Adrenal gland (tissue), 12 donors: ENCODE data around the gene PERCC1. TPM values are rescaled to one million over a fixed set of nuclear protein-coding genes. Genes with fewer than 3 reads are reported as not detected.
A peak's percentile ranks its signal among the peaks of the same experiment; 100 is the strongest.

ENCODE experiments used
- DNase-seq, 7 donors: peaks; one replicate each; pipeline ENCODE4 v3.0.0-alpha.2; 2019 to 2020
- H3K27ac ChIP-seq, 5 donors: fragments of 200-600 bp; sonication (generic) in 4 of 5; 1 replicate in 3 of 5; 2 replicates in 2 of 5; pipeline versions ENCODE4 v1.5.1 to v1.8.0; 2016 to 2020; ENCODE audit warnings: mild to moderate bottlenecking in 1 of 5
- H3K27me3 ChIP-seq: fragments of 200-600 bp; 2 replicates; pipeline ENCODE4 v1.8.0; 2021
- H3K36me3 ChIP-seq, 2 donors: fragments of 200-600 bp; replicated peaks in 1 of 2; 1 replicate in 1 of 2; 2 replicates in 1 of 2; pipeline versions ENCODE4 v1.5.1 to v1.8.0; 2018 to 2022
- H3K4me1 ChIP-seq, 2 donors: fragments of 200-600 bp; replicated peaks in 1 of 2; 1 replicate in 1 of 2; 2 replicates in 1 of 2; pipeline versions ENCODE4 v1.5.1 to v1.8.0; 2018 to 2021
- H3K4me3 ChIP-seq, 4 donors: fragments of 200-600 bp; sonication (generic) in 3 of 4; one replicate each; pipeline ENCODE4 v1.5.1; 2016 to 2018
- H3K9me3 ChIP-seq, 3 donors: fragments of 200-600 bp; sonication (generic) in 1 of 3; replicated peaks in 1 of 3; 1 replicate in 2 of 3; 2 replicates in 1 of 3; pipeline versions ENCODE4 v1.5.1 to v1.8.0; 2016 to 2021
- POLR2A ChIP-seq, 2 donors: fragments of 450-650 bp; IDR thresholded peaks; one replicate each; pipeline ENCODE4 v1.6.1; 2017; ENCODE audit warnings: antibody characterized with exemption in 2 of 2, mild to moderate bottlenecking in 2 of 2, moderate library complexity in 1 of 2
- WGBS, 4 donors: extraction: QIAGEN DNeasy Blood & Tissue Kit in 2 of 4; methylation state at CpG; one replicate each; pipeline versions ENCODE4 v1.1.5 to v1.1.7; 2013 to 2017; 5-methylcytosine and 5-hydroxymethylcytosine counted together
- intact Hi-C, 2 donors: fragments of 100-400 bp; cut with DNase I; formaldehyde crosslinking; loops; one replicate each; pipeline versions ENCODE4 v1.14.1 to v1.15.0; 2022 to 2023
- polyA plus RNA-seq, 3 donors: library from polyadenylated mRNA; stranded (reverse); fragments of 200-250 nt in 2 of 3; fragments of 350-450 nt in 1 of 3; fragmentation: Illumina TruSeq in 1 of 3; extraction: RNeasy Lipid Tissue Mini Kit (QIAGEN cat#74804) in 1 of 3; gene quantifications; one replicate each; pipeline ENCODE4 v1.2.3, GENCODE V29; 2013 to 2014
- total RNA-seq, 9 donors: library from RNA; depleted of rRNA in 4 of 9; stranded (reverse); fragments of >200 nt in 4 of 9; fragments of 120-200 nt in 1 of 9; fragmentation: NEBNext Ultra II Directional in 1 of 9; extraction: Animal tissue kit (Norgen Biotek cat#: 25700) in 1 of 9; gene quantifications; one replicate each; pipeline versions ENCODE4 v1.1.0 to v1.2.4, GENCODE V29; 2013 to 2023
- TF ChIP-seq, protein P1 (sequence below), 6 experiments: fragments of 450-650 bp in 4 of 6; fragments of 200-600 bp in 2 of 6; sonication (generic) in 1 of 6; IDR thresholded peaks; 1 replicate in 5 of 6; 2 replicates in 1 of 6; pipeline versions ENCODE4 v1.5.1 to v1.8.0; 2016 to 2021; ENCODE audit warnings: antibody characterized with exemption in 6 of 6, mild to moderate bottlenecking in 2 of 6, moderate library complexity in 1 of 6
- donor health status: healthy with polysubstance abuse.
- donor health status: Bipolar disorder and iron deficiency.
- donor health status: DM: yes; HTN: yes; CAD: no.
- donor health status: DM: no; HTN: no; CAD: no.
- donor health status: DM: no; HTN: no; CAD: no.
- donor health status: DM: yes; HTN: yes; CAD: no.

Gene PERCC1
- total and polyA plus RNA-seq, 12 donors, result 0.69 TPM; not detected in 11

DNA sequence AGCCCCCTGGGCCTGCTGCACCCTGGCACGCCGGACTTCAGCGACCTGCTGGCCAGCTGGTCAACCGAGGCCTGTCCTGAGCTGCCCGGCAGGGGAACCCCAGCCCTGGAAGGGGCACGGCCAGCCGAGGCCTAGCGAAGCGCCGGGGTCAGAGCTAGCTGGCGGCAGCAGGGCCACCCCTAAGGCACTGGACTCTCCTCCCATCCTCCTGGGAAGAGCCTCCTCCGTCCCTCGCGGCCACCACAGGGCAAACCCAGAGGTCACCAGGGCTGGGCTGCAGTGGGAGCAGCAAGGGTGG is 2.3 kb downstream of the PERCC1 start:
- H3K4me3 ChIP-seq, result no peak overlapping the region
- intact Hi-C loops, result no loop called here
- 87 to 100% (median 91%) methylated on average over 4 to 14 of the region's 14 CpGs; no CpG with 5 or more reads in 1 of the 4 donors for WGBS, 4 donors

DNA sequence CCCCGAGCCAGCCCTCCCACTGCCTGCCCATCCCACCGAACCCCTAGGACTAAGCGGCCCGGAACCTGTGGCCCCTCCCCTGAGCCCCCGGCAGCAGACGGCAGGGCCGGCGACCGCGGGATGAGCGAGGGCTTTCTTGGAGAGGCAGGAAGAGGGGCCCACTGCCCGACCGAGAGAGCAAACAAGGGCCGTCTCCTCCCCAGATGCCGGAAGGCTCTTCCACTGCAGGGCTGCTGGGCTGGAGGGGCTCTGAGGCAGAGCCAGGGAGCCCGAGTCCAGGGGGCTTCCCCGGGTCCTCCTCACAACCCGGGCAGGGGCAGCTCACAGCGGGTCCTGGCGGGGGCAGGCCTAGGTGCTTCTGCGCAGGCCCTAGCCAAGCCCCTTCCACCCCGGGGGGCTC is 2.9 kb downstream of the PERCC1 start:
- 59 to 69% (median 65%) methylated on average over 12 to 22 of the region's 22 CpGs; no CpG with 5 or more reads in 1 of the 4 donors for WGBS, 4 donors
- H3K36me3 ChIP-seq, result no peaks in the 10 kb centered on the region
- TF ChIP-seq, protein P1, sequence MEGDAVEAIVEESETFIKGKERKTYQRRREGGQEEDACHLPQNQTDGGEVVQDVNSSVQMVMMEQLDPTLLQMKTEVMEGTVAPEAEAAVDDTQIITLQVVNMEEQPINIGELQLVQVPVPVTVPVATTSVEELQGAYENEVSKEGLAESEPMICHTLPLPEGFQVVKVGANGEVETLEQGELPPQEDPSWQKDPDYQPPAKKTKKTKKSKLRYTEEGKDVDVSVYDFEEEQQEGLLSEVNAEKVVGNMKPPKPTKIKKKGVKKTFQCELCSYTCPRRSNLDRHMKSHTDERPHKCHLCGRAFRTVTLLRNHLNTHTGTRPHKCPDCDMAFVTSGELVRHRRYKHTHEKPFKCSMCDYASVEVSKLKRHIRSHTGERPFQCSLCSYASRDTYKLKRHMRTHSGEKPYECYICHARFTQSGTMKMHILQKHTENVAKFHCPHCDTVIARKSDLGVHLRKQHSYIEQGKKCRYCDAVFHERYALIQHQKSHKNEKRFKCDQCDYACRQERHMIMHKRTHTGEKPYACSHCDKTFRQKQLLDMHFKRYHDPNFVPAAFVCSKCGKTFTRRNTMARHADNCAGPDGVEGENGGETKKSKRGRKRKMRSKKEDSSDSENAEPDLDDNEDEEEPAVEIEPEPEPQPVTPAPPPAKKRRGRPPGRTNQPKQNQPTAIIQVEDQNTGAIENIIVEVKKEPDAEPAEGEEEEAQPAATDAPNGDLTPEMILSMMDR (IDR thresholded peaks at IDR 0.05), result no peak
- TF ChIP-seq POLR2A (IDR thresholded peaks at IDR 0.05), result no peak
- H3K27me3 ChIP-seq, result no peaks in the 10 kb centered on the region
- no peaks in the 10 kb centered on the region for H3K4me1 ChIP-seq
- intact Hi-C loops, result no loop called here
- H3K4me3 ChIP-seq, result no peak overlapping the region
- H3K9me3 ChIP-seq, result no peaks in the 10 kb centered on the region
- DNase-seq, result no peak
- no peak overlapping the region for H3K27ac ChIP-seq

More for the DNA sequence above, 2.3 kb downstream of the PERCC1 start:
- Histone ChIP-seq H3K27me3 (no peaks in the 10 kb centered on the region), H3K27ac (no peak overlapping the region), H3K9me3 (no peaks in the 10 kb centered on the region), H3K4me1 (no peaks in the 10 kb centered on the region), H3K36me3 (no peaks in the 10 kb centered on the region)
- TF ChIP-seq, protein P1 (IDR thresholded peaks at IDR 0.05), result no peak
- TF ChIP-seq POLR2A (IDR thresholded peaks at IDR 0.05), result no peak
- no peak for DNase-seq

DNA sequence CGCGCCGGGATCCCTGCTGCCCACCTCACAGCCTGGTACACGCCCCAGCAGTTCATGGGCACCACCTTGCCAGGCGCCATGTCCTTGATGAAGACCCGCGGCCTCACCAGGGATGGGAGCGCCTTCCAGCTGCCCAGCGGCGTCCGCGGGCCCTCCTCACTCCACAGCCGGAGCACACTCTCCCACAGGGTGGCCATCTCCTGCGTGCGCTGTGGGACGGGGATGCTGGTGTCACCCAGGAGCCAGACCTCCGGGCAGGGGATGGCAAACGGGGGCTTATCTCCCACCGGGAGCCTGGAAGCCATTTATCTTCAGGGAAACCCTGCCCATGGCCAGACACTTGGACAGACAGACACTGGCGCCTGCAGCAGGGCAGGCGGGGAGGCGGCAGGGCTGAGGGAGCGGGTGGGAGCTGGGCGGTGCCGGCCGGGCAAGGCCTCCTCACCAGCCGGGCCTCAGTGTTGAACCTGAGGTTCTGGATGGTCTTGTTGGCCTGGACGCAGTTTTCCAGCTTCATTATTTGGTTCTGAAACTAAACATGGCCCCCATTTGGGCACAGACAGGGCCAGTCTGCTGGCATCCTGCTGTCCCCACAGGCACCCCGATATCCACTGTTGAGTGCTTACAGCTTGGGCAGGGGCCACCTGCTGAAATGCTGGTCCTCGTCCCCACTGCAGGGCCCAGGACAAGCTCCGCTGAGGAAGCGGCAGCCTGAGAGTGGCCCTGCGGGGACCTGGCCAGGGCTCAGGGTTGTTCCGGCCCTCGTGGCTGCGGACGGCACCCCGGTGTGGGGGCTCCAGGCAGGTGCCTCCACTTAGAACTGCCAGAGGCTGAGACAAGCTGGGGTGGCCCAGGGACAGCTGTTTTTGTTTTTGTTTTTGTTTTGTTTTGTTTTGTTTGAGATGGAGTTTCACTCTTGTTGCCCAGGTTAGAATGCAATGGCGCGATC is 4.0 kb downstream of the PERCC1 start:
- no peak for DNase-seq
- H3K27ac ChIP-seq, result no peak overlapping the region
- 90 to 95% (median 93%) methylated on average over 13 to 40 of the region's 40 CpGs for WGBS, 4 donors
- intact Hi-C loops, result no loop called here
- TF ChIP-seq, protein P1 (IDR thresholded peaks at IDR 0.05), result no peak
- no peak for TF ChIP-seq POLR2A (IDR thresholded peaks at IDR 0.05)
- H3K4me3 ChIP-seq, result no peak overlapping the region
- no peaks in the 10 kb centered on the region for H3K36me3 ChIP-seq
- H3K4me1 ChIP-seq, result no peaks in the 10 kb centered on the region
- H3K27me3 ChIP-seq, result no peaks in the 10 kb centered on the region
- H3K9me3 ChIP-seq, result no peaks in the 10 kb centered on the region

GRCh38 chr16:1435921-1436697 is 5.2 kb downstream of the PERCC1 start:
- TF ChIP-seq, protein P1 (IDR thresholded peaks at IDR 0.05), result no peak
- no peak for TF ChIP-seq POLR2A (IDR thresholded peaks at IDR 0.05)
- Histone ChIP-seq H3K4me1 (no peaks in the 10 kb centered on the region), H3K9me3 (no peaks in the 10 kb centered on the region), H3K27me3 (no peaks in the 10 kb centered on the region), H3K4me3 (no peak overlapping the region), H3K36me3 (no peaks in the 10 kb centered on the region), H3K27ac (no peak overlapping the region)
- peak in 1 of 7 donors; percentile 39 for DNase-seq
- WGBS, 4 donors, result 72 to 88% (median 77%) methylated on average over 17 to 31 of the region's 32 CpGs
- intact Hi-C loops, result no loop called here
